Activated naive CD8-positive, alpha-beta T cell treated with anti-CD3 and anti-CD28 coated beads, Interleukin-2, amount 50 U/mL, for 16 hours (primary cell): ENCODE results near the gene BMERB1.
"Not testable (repeated sequence)": the region's sequence is repeated elsewhere in the genome, so short reads cannot be mapped to it uniquely, and the experiment has no call there.

Source experiments
- DNase-seq: peaks from one replicate; pipeline ENCODE4 v3.0.0-alpha.2; 2020; ENCODE audit warnings: low read depth, low spot score

The BMERB1 gene

DNA sequence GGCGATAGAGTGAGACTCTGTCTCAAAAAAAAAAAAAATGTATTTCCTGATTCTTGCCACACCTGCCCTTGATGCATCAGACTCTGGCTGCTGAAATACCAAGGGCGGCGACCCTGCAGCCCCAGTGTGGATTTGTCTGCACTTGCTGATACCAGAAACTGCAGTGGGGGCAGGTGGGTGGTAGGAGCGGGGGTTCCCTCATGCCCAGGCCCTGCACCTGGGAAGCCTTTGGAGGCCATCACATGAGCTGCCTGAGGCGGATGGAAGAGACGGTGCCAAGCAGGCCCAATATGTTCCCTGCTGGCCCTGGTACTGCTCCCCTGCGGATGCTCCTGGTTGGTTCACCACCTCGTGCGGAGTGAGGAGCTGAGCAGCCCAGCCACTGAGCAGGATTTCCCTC lies 157.9 kb downstream of the BMERB1 start:
- no peak for DNase-seq

DNA sequence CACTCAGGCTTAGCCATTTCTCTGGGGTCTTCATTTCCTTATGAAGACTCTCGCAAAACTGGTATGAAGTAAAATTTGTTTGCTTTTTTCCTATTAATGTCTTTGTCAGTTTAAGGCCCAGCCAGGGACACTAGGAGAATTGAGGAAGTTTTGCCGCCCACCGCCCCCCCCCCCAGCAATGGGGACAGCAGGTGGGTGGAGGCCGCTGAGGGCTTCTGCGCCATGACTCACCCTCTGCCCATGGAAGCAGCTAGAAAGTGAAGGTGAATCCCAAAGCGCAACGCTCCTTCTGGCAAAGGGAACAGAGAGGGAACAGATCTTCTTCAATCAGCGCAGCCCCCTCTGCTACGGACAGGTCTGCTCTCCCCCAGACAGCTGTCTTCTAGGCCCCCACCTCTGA lies 158.8 kb downstream of the BMERB1 start:
- DNase-seq = no peak

DNA sequence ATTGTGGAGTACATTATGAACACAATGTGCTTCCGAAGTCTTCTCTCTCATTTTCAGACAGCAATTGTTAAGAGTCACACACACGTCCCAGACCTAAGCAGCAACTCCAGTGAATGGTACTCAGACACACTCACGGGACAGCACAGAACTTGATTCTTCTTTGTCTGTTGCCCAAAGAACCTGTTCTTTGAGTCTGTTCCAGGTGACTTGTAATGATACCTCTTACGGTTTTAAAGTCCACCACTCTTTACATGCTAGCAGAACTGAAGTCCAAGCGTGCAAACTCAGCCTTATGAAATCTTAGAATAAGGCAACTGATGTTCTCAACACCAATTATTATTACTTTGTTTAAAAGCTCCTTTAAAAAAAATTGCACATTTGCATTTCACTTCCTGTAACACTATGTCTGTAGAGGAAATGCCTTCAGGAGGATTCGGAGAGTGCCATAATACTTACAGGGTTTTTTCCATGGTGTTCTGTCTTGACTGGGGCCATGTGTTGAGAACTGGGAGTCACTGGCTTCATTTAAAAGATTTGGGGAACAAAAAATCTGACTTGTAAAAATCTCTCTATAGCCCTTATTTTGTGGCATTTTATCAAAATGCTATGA lies 160.4 kb downstream of the BMERB1 start:
- no peak for DNase-seq

DNA sequence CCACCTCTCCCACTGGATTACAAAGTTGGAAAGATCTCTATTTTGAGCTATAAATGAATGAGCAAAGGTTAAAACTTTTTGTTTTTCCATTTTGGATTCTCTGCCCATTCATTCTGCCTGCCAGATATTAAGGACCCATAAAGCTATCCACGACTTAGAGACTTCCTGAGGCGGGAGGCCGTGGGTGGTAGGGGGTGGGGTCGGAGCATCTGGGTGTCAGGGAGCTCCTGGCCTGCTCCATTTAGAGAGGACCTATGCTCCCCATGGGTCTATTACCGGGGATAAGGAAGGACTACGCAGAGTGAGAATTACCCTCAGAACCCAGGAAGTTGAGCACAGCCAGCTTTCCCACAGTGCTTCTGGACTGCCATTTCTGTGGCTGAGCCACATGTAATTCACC lies 162.7 kb downstream of the BMERB1 start:
- no peak for DNase-seq

DNA sequence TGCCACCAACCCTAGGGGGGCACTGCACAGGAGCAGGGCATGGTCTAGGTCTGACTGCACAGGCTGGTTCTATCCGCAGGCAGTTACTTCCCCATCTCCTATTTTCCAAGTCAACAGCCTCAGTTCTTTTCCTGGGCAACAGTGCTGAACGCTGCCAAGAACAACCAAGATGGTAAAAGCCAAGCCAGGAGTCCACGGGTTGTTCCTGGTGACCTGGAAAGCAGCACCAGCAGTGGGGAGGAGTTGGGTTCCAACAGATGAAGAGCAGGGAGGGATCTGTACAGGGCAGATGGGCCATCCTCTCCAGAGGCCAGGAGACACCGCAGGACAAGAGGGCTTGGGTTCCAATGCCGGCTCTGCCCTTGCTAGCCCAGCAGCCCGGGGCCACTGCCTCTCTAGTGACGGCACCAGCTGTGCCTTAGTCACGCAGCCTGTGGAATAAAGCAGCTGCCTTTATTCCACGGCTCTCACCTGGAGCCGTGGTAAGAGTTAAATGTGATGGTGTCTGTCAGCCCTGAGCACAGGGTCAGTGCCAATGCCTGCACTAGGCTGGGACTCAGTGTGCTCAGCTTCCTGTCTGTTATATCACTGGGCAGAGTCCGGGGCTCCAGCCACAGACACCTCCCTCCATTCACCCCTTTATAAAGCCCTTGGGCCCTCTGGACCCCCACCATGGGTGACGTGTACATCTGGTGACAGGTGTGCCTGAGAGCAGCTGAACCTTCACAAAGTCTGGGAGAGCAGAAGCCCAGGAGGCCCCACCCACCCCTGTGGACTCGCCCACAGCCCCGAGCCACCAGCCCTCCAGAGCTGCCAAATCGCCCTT lies 163.6 kb downstream of the BMERB1 start:
- no peak for DNase-seq

DNA sequence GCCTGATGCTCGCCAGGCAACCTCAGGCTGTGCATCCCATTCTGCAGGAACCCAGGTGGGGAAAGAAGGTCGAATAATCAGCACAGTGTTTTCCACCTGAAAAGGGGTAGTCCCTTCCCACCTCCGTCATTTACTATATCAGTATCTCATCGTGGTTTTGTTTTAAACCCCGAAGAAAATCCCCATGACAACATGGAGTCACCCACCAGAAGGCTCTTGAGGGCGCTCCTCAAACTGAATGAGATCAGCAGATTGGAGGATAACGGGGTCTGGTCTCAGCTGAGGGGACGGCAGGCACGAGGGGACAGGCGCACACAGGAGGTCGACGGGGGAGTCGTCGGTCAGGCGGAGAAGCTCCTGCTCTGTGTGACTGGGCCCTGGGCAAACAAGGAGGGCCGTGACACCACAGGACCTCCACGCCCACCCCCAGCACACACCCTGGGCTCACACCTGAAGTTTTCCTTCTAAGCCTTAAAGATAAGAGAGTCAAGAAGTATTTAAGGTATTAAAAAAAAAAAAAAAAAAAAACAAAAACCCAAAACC lies 164.3 kb downstream of the BMERB1 start:
- no peak for DNase-seq

DNA sequence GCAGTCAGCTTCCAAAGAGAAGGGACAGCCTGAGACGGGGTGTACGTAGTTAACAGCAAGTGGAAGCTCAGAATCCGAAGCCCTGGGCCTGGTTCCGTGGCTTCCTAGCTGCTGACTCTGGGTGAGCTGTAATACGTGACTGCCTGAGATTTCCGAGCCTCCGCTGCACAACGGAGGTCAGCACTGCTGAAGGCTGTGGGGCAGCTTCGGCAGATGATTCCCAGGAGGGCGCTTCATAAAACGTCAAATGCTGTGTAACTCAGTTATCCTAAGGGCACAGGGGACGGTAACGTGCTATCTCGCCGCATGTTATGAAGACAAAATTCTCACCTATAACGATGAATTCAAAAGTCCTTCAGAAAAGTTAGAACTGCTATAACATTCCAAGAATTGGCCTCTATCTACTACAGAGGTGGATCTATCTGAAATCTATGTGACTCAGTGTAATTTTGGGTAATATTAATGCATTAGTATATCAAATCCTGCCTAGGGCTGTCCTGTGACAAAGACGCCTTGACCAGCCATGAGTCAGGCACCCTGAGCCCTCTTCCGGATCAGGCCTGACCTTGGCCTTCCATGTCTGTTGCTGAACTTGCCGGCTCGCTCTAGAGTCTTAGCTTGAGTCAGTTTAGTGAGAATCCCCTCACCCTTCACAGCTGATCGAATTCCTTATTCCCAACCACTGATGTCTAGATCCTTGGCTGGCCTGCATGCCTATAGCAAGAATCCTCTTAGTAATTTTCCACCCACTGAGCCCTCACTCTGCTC lies 165.1 kb downstream of the BMERB1 start:
- DNase-seq = no peak

DNA sequence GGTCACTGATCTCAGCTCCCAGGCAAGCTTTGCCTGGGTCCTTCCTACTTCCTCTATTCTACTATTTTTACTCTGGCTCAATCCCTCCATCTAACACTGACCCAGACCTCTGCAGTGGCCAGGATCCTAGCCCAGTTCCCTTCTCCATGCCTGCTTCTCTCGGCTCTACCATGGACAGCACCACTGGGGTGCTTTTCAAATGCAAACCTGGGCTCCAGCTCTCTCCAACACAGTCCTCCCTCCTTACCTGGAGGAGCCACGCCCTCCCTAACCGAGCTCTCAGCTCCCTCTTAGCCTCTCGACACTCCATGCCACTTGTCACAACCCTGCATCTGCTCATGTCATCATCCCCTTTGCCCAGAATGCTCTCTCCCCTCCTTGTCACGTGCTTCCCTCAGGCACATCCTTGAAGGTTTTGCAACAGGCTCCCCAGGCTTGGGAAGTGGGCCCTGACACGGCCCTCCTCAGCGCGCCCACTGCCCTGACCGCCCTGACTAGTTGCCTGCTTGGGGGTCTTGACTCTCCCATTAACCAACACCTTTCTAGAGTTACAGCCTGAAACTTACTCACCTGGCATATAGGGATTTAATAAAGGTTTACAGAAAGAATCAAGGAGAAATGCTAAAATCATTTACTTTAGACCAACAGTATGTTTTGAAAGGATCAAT lies 167.0 kb downstream of the BMERB1 start:
- no peak for DNase-seq

DNA sequence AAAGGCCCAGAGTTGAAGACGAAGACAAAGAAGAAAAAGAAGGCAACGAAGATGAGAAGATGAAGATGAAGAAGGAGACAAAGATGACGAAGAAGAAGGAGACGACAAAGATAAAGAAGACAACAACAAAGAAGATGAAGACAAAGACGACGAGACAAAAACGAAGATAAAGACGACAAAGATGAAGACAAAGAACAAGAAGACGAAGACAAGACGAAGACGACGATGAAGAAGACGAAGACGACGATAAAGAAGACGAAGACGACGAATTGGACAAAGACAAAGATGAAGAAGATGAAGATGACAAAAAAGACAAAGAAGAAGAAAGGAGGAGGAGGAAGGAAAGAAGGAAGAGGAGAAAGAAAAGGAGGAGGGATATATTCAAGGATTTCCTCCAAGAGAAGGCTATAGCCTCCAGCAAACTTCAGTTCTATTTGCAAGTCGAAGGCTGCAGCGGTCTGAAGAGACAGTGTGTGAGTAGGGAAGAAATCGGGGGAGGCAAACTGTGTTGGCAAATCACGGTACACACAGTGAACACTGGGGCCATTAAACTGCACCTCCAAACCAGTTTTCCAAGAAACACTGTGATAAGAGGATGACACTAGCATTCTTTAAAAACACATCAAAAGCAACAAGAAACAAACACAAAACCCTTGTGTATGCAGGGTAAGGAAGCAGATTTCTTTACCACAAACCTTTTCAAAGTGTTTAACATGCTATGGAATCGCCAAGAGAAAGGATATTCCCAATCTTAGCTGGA lies 168.1 kb downstream of the BMERB1 start:
- DNase-seq = no peak

DNA sequence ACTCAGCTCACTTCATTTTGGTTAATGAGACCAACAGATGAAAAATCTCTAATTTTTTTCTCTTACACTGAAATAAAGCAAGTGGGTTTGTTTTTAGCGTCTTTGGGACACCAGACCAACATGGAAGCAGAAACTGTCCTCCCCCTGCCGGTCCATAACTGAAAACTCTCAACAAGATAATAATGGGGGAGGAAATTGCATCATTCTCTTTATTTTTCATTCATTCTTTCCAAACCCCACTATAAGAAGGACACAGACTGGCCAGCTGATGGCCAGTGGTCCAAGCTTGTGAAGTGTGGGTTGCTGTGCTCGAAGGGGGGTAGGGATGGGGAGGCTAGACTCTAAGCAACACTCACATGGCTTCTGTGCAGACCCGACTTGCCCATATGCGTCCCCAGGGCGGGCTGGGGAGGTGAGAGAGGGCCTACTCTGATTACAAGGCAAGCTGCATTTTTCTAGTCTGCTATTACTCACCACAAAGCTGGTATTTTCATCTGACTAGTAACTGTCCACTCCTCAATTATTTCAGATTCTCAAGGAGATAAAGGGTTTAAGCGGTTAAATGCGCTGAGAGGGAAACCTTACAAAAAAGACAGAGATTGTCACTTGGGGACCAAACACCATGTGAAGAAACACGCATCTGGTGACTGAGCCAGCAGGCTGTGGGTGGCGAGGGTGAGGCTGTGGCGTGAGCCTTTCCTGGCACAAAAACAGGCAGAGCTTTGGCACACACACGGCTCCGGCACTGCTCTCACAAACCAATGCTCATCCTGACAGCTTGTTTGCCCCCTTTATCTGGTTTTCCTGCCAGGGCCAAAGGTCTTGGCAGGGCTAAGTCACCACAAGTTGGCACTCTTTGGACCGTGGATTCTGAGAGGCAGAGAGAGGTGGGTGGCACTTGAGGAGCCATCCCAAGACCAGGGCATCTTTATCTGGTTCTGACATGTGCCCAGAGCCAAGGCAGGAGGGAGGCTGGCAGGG lies 170.4 kb downstream of the BMERB1 start:
- no peak for DNase-seq

DNA sequence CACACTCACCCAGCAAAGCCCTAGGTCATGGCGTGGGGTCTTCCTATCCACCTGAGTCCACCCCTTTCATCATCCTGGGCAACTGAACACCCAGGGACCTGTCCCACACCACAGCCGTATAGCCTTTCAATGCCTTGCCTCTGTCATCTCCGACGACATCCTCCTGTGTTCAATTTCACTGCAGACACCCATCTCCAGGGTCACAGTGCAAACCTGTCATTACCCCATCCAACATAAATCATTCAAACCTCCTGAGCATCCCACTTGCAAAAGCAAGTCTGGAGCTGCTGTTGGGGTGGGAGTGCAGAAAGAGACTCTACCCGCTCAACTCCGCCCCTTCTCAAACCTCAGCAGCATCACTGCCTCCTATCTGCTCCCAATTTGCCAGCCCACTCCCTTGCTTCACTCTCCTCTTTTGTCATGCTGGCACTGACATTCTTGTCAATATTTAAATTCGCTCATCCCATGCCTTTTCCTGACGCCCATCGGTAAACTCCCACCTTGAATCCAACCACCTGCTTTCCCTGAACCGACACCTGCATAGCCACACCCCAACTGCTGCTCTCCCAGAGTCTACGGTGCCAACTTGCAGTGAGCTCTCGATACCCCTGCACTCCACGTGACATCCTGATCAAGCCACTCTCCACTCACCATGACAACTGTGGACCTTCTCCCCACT lies 171.6 kb downstream of the BMERB1 start:
- no peak for DNase-seq

DNA sequence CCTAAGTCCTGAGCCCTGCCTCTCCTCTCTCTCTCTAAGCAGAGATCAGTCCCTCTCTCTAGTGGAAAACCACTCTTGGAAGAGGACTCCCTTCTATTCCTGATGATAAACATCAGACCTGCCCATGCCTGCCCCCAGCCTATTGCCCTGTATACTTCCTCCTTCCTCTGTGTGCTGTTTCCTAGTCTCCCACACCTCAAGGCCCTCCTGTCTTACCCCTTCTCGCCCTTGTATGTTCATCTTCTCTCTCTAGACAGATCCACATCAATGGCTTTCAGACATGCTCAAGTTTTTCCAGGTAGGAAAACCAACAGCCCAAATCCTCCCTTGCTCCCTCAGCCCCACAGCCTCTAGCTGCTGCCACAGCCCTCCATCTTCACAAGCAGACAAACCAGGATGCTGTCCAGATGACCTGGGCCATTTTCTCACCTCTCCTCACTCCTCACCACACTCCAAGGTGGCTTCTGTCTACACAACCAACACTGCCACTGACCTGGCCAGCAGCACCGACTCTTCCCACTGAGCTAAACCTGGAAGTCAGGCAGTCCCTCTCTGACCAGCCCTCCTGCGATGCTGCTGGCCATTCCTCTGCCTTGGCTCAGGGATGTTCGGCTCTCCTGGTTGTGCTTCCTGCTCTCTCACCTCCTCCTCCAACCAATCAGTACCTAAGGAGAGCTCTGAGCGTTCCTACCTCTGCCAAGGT lies 172.3 kb downstream of the BMERB1 start:
- DNase-seq = no peak

DNA sequence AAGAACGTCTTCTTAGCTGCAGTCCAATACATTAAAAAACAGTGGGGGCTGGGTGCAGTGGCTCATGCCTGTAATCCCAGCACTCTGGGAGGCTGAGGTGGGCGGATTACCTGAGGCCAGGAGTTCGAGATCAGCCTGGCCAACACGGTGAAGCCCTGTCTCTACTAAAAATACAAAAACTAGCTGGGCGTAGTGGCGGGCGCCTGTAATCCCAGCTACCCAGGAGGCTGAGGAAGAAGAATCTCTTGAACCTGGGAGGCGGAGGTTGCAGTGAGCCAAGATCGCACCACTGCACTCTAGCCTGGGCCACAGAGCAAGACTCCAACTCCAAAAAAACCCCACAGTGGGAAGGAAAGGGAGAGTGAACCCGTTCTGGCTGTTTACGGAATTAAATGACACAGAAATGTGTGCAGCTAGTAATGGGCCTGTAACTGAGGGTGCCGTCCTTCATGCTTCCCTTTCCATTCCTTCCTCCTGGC lies 172.9 kb downstream of the BMERB1 start:
- not testable (repeated sequence) for DNase-seq

DNA sequence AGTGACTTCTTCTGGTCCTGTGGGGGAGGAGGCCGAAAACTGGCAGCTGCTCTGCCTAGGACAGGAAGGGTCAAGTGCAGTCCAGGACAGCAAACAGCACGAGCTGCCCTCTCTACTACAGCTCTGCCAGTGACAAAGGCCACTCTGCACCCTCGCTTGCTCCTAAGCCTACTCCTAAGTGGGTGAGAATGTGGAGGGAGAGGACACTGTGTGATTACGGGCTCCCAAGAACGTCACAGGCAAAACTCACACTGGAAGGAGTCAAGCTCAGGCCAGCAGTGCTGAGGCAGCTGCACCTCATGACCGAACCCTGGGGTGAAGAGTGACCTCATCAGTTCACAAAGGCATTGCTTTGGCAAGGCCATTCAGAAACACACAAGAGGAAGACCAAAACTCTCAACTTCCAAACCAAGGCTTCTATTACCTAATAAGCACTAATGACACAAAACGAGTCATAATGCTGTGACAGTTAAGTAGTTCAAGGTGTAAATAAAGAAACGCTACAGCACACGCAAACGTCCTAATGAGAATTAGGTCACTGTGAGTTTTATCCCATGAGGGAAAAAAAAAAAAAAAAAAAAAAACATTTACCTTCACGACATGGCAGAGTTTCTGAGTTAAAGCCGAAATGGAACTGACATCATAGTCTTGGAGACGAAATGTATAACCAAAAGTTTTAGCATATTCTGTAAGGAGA lies 173.5 kb downstream of the BMERB1 start:
- DNase-seq = no peak

DNA sequence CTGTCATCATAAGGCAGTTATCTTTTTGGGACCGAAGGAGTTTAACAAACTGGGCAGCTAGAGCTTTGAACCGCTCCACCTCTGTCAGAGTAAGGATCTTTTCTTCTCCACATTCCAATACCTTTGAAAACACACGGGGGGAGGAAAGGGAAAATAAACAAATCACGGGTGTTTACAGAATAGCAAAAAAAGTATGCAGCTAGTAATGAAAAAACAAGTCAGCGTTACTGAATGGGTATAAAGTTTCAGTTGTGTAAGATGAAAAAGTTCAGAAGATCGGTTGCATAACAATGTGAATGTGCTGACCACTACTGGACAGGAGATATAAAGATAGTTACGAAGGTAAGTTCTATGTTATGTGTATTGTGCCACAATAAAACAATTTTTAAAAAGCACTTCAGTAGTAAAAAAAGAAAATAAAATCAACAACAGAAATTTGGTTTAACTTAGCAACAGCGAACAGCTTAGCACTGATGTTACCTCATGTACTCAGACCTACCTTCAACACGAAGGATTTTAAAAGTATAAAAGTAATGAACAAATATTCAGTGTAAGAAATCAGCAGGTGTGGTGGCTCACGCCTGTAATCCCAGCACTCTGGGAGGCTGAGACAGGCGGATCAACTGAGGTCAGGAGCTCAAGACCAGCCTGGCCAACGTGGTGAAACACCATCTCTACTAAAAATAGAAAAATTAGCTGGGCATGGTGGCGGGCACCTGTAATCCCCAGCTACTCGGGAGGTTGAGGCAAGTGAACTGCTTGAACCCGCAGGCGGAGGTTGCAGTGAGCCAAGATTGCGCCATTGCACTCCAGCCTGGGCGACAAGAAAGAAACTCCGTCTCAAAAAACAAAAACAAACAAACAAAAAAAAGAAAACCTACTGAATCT lies 174.3 kb downstream of the BMERB1 start:
- DNase-seq = no peak

DNA sequence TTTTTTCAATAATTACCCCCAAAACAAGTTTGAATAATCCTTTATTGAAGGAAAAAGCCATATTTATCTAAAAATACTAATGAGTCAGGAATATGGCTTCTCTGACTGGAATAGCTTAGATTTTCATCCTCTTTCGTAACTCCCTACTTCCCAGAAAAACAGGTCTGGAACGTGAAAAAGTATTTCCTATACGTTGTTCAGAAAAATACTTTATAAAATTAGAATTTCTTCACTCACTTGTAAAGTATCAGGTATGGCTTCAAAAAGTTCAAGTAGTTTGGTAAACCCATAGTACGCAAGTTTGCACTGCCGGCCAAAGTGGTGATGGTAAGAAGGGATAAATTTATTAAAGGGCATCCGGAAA lies 174.9 kb downstream of the BMERB1 start:
- no peak for DNase-seq

DNA sequence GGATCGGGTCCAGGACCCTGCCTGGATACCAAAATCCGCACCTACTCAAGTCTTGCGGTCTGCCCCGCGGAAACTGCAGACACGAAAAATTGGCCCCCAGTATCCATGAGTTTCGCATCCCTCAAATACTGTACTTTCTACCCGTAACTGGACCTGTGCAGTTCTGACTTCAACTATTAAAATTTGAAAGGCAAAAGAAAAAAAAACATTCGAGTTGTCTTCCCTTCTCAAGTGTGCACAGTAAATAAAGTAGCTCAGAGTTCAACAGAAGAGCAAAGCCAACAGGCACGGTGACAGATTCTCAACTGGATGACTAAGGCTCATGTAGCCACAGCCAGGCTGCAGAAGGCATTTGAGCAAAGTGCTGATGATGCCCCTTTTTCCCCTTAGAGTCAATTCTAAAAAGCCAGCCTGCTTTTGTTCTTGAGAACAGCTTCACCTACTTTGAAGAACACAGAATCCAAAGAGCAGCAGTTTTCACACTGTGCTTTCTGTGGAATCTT lies 176.0 kb downstream of the BMERB1 start:
- no peak for DNase-seq
